Activated CD4-positive, CD25-positive, alpha-beta regulatory T cell treated with anti-CD3 and anti-CD28 coated beads, Interleukin-2, amount 50 U/mL, for 16 hours (primary cell): Measurements from ENCODE around the gene OXSR1.

Source experiments
- DNase-seq: peaks from one replicate; pipeline ENCODE4 v3.0.0-alpha.2; 2020; ENCODE audit warnings: low read depth, low spot score

The OXSR1 gene

GRCh38 chr3:38164952-38165721 lies at the start of gene OXSR1:
TSS of gene OXSR1 (plus strand) at chr3:38165537. CDS start at chr3:38165877, 340 bp downstream.
- DNase-seq: peak; percentile 96

DNA sequence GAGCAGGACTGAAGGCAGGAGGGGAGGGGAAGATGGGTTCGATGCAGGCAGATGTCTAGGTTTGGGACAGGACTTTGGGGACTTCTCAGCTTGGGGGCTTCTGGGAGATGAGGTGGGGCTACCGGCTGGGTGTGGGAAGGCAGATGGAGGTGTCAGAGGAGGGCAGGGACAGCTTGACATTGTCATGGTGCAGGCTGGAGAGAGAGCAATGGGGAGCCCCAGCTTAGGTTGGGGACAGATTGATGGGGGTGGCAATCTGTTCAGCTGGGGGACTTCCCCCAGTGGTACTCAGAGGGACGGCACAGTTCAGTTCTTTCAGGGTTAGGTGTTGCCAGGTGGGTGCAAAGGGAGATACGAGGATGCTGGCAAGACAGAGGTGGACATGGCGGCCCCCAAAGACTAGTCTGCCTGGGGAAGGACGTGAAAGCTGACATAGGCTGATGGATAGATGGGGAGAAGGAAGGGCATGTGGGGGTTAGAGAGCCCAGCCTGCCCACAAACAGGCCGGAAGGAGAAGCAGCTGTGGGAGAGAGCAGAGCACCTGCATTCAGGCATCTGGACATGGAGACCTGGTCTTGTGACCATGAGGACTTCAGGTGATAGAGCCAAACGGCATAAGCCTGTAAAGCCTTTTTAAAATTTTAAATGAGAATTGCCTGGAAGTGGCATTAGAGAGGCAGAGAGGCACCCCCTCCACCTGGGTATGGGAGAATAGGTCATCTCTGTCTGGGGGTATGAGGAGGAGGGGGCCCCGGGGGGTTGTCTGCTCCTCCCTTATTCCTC lies 49.5 kb upstream of the OXSR1 start:
- DNase-seq: no peak

DNA sequence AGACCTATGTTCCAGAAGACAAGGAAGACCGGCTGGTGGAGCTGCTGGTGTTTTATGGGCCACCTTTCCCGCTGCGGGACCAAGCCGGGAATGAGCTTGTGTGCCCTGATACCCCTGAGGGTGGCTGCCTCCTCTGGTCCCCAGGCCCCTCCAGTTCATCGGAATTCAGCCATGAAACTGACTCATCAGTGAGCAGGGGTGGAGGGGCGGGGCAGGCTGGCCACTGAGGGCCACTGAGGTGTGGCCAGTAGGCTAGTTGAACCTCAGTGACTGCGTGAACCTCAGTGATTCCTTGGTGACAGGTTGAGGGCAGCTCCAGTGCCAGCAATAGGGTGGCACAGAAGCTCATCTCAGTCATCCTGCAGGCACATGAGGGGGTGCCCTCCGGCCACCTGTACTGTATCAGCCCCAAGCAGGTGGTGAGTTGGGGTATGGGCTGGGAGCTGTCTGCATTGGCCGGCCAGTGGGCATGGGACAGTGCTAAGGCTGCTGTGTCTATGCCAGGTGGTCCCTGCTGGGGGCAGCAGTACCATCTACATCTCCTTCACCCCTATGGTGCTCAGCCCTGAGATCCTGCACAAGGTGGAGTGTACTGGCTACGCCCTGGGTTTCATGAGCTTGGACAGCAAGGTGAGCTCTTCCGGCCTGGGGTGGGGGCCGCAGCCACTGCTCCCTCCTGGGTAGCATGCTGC lies 48.7 kb upstream of the OXSR1 start:
- no peak for DNase-seq

GRCh38 chr3:38117163-38117716 lies 48.1 kb upstream of the OXSR1 start:
- no peak for DNase-seq

GRCh38 chr3:38117748-38118420 lies 47.5 kb upstream of the OXSR1 start:
- DNase-seq: peak; percentile 37

DNA sequence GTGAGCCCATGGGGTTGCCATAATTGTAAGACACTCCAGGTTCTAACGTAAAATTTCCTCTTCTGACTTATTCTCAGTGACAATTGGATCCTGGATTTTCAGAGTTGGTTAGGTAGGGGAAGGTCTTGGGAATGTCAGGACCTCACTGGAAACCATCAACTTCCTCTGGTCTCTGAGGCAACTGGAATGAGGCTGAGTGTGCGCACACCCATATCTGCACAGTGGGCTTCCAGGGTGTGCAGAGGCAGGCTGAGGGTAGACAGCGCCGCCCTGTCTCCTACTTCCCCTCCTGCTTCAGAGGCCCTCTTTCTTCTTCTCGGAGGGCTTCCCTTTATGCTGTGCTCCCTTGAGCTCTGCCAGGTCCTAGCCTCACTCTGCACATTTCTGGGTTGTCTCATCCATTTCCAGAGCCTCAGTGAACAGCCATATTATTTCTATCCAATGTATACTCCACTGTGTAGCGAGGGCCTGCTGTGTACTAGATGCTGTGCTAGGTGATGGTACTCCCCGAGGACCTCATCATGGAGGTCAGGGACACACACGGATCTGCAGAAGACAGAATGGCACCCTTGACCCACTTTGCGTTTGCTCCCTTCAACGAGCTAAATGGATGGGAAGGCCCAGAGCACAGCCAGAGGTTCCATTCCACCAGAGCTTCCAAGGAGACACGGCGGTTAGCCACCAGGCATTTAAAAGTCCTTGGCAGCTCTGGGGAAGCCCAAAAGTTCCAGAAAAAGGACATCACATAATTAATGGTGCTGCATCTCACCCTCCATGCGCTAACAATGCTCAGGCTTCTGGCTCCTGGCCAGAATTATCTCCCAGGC lies 46.7 kb upstream of the OXSR1 start:
- DNase-seq: no peak

- no peak for DNase-seq
Measured at GRCh38 chr3:38119248-38119544, 46.1 kb upstream of the OXSR1 start.

GRCh38 chr3:38119821-38120692 lies 45.3 kb upstream of the OXSR1 start:
- DNase-seq: no peak

DNA sequence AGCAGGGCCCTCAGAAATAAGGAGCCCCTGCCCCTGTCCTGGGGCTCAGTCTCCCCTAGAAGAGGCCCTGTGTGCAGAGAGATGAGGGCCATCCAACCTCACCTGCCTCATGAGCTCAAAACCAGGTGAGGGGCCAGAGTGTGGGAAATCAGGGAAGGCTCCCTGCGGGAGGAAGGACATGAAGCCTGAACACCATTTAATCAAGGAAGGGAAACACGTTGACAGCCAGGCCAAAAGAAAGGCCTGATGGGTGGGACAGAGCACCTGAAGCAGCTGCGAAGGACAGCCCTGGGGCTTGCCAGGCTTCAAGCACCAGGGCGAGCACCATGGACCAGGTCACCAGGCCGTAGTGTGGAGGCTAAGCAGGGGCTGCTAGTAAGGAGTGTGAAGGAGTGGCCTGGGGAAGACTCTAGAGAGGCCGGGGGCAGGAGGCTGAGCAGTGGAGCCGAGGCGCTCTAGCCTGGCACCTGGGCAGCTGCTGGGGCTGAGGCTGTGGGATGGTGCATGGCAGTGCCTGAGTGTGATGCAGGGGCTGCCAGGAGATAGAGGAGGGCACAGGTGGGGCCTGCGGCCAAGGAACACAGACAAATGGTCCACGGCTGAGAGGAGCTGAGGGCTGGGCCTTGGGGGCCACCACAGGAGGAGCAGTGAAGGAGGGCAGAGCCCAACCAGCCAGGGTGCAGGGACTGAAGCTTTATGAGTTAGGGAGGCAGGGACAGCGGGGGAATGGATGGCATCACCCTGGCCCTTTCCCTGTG lies 44.5 kb upstream of the OXSR1 start:
- DNase-seq: no peak

- DNase-seq: no peak
Measured at GRCh38 chr3:38121451-38121831, 43.9 kb upstream of the OXSR1 start.

DNA sequence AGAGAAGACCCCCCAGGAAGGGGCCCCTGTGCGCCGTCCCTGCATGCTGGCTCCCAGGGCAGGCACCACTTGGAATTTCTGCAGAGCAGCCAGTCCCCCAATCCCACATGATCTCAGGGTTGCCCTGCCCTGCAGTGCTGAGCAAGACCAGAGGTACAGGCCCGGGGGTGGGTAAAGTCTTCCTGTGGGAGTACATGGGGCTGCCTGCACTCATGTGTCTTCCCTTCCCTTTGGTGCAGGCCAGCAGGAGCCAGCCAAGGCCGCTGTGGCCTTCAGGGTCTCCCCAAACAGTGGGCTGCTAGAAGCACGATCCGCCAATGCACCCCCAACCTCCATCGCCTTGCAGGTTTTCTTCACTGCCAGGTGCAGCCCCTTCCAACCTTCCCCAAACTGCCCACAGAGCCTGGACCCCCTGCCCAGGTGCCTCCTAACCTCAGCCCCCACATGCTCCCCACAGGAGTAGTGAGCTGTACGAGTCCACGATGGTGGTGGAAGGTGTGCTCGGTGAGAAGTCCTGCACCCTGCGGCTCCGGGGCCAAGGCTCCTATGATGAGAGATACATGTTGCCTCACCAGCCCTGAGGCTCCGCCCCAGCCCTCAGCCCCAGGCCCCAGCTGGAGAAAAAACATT lies 43.4 kb upstream of the OXSR1 start:
- DNase-seq: no peak

DNA sequence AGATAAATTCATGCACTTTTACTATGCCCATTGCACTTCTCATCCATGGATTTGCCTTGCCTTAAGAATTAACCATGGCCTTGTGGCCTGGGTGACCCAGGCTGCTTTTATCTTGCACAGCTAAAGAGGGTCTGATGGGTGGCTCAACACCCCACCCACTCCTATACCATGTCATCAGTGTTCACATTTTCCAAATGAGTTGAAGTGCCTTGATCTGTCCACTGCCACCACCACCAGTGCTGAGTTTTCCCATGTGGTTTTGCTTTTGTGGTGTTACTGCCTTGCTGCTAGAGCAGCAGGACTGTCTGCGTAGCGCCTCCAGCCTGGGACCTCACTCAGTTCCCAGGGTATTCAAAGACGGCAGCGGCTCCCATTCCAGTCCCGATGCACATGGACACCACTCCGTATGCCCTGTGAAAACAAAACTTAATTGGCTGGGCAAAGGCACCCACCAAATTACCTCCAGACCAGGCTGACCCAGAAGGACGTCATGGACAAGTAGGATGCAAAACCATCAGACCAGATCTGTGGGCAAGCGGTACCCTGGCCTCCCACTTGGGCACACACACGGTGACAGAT lies 42.5 kb upstream of the OXSR1 start:
- DNase-seq: no peak

- DNase-seq: no peak
Measured at GRCh38 chr3:38124324-38125122, 40.8 kb upstream of the OXSR1 start.

- no peak for DNase-seq
Measured at GRCh38 chr3:38125305-38126120, 39.8 kb upstream of the OXSR1 start.

DNA sequence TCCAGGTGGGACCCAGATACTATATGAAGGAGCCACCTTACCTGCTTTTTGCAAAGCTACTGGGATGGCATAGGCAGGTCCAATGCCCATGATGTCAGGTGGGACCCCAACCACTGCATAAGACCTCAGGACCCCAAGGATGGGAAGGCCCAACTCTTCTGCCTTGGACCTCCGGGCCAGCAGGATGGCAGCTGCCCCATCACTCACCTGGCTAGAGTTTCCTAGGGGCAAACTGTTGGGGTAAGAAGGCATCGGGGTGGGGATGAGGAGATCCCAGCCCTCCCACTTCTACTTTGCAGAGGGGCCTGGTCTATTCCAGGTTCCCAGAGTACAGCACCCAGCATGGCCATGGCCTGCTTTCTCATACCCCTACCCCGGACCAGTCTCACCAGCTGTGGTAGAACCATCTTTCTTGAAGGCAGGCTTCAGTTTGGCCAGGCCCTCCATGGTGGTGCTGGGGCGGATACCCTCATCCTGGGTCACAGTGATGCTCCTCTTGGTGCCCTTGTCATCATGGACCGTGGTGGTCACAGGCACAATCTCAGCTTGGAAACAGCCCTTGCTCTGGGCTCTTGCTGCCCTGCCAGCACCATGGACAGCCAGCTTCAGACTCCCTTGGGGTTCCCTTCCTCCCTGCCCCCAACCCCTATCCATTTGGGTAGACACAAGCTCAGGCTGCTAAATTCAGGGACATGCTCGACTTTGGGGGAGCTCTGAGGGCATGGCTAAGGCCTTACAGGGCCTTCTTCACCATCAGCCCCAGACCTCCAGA lies 39.0 kb upstream of the OXSR1 start:
- no peak for DNase-seq
